Measurements from ENCODE around the gene TRAPPC10. TPM values are rescaled to one million over a fixed set of nuclear protein-coding genes. Genes with fewer than 3 reads are reported as not detected.
A peak's percentile ranks its signal among the peaks of the same experiment; 100 is the strongest.

The TRAPPC10 gene
- total and polyA plus RNA-seq, 9 of the 15 experiments (the other 6 are each of a cell fraction or from before 2014, with no cell fraction given) = 1.1 to 33.8 (median 24.3) TPM

DNA sequence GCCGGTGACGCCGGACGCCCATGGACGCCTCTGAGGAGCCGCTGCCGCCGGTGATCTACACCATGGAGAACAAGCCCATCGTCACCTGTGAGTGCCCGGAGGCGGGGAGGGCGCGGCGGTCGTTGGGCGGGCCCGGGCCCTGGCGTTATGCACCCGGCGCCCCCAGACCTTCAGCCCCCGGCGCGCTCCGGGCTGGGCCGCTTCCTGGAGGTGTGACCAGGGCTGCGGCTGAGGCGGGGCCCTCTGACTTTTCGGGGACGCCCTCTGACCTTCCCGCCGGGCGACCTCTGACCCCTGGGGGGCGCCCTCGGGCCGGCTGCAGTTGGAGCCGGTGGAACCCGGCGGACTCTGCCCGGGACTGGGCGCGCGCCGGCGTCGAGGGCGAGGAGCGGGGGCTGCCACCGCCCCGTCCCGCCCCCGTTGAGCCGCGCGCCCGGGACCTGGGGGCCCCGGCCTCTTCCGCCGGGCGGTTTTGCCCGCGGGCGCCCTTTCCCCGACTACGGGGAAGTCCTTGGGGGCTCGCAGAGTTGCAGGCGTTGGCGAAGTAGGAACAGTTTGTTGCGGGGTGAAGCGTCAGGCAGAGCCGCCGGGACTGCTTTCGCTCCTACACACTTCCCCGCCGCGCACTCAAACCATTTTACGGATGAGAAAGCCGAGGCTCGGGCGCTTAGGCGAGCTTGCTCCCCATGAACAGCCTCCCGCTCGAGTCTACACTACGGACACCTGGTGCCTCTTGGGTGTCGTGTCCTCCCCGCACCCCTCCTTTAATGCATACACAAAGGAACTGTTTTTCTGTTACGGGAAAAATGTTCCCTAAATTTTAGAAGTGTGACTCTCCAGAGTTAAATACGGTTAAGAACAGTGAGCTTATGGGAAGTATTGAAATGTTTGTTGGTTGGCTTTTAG, 618 bp downstream of the TRAPPC10 start (continued):
- TF ChIP-seq, protein P1, sequence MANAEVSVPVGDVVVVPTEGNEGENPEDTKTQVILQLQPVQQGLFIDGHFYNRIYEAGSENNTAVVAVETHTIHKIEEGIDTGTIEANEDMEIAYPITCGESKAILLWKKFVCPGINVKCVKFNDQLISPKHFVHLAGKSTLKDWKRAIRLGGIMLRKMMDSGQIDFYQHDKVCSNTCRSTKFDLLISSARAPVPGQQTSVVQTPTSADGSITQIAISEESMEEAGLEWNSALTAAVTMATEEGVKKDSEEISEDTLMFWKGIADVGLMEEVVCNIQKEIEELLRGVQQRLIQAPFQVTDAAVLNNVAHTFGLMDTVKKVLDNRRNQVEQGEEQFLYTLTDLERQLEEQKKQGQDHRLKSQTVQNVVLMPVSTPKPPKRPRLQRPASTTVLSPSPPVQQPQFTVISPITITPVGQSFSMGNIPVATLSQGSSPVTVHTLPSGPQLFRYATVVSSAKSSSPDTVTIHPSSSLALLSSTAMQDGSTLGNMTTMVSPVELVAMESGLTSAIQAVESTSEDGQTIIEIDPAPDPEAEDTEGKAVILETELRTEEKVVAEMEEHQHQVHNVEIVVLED (CRISPR knock-in tag; IDR thresholded peaks at IDR 0.05) = no peak; the same call in 1 of the 2 replicates
- TF ChIP-seq BDP1 (IDR thresholded peaks at IDR 0.05; ENCODE audit: insufficient read depth, insufficient read length) (no peak), ZC3H11A (IDR thresholded peaks at IDR 0.05; ENCODE audit: low read depth, low read length) (no peak), ZNF444 (CRISPR knock-in tag; IDR thresholded peaks at IDR 0.05) (no peak), MTA2 (IDR thresholded peaks at IDR 0.05; ENCODE audit: low read depth) (peak; percentile 13; the same call in 1 of the 2 replicates), CHCHD3 (CRISPR knock-in tag; IDR thresholded peaks at IDR 0.05) (no peak), KHSRP (IDR thresholded peaks at IDR 0.05) (no peak)
- TF ChIP-seq, protein P2, sequence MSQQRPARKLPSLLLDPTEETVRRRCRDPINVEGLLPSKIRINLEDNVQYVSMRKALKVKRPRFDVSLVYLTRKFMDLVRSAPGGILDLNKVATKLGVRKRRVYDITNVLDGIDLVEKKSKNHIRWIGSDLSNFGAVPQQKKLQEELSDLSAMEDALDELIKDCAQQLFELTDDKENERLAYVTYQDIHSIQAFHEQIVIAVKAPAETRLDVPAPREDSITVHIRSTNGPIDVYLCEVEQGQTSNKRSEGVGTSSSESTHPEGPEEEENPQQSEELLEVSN (IDR thresholded peaks at IDR 0.05; ENCODE audit: borderline replicate concordance in 1 of 2, extremely low read depth in 1 of 2, insufficient read depth in 1 of 2, insufficient read length in 1 of 2, low read depth in 1 of 2, low read length in 1 of 2, poor library complexity in 1 of 2, severe bottlenecking in 1 of 2) = peak; percentile 47 to 74
- TF ChIP-seq, protein P3, sequence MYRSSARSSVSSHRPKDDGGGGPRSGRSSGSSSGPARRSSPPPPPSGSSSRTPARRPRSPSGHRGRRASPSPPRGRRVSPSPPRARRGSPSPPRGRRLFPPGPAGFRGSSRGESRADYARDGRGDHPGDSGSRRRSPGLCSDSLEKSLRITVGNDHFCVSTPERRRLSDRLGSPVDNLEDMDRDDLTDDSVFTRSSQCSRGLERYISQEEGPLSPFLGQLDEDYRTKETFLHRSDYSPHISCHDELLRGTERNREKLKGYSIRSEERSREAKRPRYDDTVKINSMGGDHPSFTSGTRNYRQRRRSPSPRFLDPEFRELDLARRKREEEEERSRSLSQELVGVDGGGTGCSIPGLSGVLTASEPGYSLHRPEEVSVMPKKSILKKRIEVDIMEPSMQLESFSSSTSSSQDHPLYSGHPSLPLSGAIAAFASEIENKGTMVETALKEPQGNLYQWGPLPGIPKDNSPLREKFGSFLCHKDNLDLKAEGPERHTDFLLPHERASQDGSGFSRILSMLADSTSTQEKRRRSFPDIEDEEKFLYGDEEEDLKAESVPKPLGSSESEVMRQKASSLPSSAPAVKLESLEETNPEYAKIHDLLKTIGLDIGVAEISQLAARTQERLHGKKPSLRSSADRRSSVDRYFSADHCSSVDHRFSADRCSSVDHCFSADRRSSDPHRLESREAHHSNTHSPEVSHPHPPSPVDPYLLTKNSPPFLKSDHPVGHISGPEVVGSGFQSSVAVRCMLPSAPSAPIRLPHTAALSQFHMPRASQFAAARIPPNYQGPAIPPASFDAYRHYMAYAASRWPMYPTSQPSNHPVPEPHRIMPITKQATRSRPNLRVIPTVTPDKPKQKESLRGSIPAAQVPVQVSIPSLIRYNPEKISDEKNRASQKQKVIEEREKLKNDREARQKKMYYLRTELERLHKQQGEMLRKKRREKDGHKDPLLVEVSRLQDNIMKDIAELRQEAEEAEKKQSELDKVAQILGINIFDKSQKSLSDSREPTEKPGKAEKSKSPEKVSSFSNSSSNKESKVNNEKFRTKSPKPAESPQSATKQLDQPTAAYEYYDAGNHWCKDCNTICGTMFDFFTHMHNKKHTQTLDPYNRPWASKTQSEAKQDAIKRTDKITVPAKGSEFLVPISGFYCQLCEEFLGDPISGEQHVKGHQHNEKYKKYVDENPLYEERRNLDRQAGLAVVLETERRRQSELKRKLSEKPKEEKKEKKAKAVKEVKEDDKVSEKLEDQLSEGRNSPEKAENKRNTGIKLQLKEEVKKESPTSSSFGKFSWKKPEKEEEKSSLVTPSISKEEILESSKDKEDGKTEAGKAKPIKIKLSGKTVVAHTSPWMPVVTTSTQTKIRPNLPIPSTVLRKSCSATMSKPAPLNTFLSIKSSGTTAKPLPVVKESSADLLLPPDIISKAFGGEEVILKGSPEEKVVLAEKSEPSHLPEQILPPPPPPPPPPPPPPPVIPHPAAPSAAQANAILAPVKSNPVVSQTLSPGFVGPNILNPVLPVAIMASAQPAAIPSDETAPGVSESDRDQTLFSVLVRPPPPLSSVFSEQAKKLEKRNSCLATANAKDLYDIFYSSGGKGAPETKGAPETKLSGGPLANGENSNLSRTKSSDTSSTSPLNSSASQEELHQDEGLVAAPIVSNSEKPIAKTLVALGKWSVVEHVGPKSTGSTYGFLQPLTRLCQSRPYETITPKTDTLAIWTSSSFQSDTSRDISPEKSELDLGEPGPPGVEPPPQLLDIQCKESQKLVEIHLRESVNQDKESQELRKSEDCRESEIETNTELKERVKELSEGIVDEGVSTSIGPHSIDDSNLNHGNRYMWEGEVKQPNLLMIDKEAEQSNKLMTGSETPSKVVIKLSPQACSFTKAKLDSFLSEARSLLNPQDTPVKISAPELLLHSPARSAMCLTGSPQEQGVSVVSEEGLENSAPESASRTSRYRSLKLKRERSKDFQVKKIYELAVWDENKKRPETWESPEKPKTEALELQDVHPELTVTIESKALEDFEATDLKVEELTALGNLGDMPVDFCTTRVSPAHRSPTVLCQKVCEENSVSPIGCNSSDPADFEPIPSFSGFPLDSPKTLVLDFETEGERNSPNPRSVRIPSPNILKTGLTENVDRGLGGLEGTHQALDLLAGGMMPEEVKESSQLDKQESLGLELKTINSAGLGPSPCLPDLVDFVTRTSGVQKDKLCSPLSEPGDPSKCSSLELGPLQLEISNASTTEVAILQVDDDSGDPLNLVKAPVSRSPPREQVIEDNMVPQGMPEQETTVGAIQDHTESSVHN (IDR thresholded peaks at IDR 0.05; ENCODE audit: borderline replicate concordance in 1 of 2, low read depth in 1 of 2) = no peak
- TF ChIP-seq, protein P4, sequence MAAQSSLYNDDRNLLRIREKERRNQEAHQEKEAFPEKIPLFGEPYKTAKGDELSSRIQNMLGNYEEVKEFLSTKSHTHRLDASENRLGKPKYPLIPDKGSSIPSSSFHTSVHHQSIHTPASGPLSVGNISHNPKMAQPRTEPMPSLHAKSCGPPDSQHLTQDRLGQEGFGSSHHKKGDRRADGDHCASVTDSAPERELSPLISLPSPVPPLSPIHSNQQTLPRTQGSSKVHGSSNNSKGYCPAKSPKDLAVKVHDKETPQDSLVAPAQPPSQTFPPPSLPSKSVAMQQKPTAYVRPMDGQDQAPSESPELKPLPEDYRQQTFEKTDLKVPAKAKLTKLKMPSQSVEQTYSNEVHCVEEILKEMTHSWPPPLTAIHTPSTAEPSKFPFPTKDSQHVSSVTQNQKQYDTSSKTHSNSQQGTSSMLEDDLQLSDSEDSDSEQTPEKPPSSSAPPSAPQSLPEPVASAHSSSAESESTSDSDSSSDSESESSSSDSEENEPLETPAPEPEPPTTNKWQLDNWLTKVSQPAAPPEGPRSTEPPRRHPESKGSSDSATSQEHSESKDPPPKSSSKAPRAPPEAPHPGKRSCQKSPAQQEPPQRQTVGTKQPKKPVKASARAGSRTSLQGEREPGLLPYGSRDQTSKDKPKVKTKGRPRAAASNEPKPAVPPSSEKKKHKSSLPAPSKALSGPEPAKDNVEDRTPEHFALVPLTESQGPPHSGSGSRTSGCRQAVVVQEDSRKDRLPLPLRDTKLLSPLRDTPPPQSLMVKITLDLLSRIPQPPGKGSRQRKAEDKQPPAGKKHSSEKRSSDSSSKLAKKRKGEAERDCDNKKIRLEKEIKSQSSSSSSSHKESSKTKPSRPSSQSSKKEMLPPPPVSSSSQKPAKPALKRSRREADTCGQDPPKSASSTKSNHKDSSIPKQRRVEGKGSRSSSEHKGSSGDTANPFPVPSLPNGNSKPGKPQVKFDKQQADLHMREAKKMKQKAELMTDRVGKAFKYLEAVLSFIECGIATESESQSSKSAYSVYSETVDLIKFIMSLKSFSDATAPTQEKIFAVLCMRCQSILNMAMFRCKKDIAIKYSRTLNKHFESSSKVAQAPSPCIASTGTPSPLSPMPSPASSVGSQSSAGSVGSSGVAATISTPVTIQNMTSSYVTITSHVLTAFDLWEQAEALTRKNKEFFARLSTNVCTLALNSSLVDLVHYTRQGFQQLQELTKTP (IDR thresholded peaks at IDR 0.05; ENCODE audit: low read depth in 1 of 2, partially characterized antibody in 2 of 2) = peak; percentile 19 to 33

Measured in K562 (cell line).